Measurements from ENCODE around the gene WFDC10B.
"Not testable (repeated sequence)": the region's sequence is repeated elsewhere in the genome, so short reads cannot be mapped to it uniquely, and the experiment has no call there.

- TF ChIP-seq, protein P1, sequence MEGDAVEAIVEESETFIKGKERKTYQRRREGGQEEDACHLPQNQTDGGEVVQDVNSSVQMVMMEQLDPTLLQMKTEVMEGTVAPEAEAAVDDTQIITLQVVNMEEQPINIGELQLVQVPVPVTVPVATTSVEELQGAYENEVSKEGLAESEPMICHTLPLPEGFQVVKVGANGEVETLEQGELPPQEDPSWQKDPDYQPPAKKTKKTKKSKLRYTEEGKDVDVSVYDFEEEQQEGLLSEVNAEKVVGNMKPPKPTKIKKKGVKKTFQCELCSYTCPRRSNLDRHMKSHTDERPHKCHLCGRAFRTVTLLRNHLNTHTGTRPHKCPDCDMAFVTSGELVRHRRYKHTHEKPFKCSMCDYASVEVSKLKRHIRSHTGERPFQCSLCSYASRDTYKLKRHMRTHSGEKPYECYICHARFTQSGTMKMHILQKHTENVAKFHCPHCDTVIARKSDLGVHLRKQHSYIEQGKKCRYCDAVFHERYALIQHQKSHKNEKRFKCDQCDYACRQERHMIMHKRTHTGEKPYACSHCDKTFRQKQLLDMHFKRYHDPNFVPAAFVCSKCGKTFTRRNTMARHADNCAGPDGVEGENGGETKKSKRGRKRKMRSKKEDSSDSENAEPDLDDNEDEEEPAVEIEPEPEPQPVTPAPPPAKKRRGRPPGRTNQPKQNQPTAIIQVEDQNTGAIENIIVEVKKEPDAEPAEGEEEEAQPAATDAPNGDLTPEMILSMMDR (IDR thresholded peaks at IDR 0.05; ENCODE audit: low read length): not testable (repeated sequence)
- TF ChIP-seq EZH2 (IDR thresholded peaks at IDR 0.05; ENCODE audit: borderline replicate concordance, low read length): not testable (repeated sequence)
These were observed 63.7 kb downstream of the WFDC10B start for GRCh38 chr20:45641076-45641475.

Measured in OCI-LY1 (cell line).